Measurements from ENCODE around the gene PWP1. TPM values are rescaled to one million over a fixed set of nuclear protein-coding genes. Genes with fewer than 3 reads are reported as not detected.
A peak's percentile ranks its signal among the peaks of the same experiment; 100 is the strongest.

The PWP1 gene
- total and polyA plus RNA-seq, 10 of the 15 experiments (the other 5 are each of a cell fraction or from before 2014, with no cell fraction given) = 42.4 to 283 (median 84.6) TPM

DNA sequence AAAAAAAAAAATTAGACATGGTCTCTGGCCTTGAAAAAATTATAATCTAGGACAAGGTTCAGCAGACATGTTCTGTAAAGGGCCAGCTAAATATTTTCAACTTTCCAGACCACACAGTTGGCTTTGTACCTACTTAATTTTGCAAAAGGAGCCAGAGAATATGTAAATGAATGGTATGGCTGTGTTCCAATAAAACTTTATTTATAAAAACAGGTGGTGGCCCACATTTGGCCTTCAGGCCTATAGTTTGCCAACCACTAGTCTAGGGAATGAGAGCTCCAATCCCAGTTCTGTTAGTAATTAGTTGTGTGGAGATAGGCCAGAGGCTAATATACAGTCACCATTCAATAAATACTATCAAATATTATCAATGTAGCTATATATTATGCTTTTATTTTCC lies 29.3 kb upstream of the PWP1 start:
- POLR2A ChIA-PET = no interaction called here
- no peaks in the 10 kb centered on the region for H3K36me3 ChIP-seq (ENCODE audit: control insufficient read depth in 2 of 2, insufficient read depth in 2 of 2, low read length in 1 of 2)
- DNase-seq (ENCODE audit: low read depth, low spot score) (no peak), ATAC-seq (no peak), FAIRE-seq (no peak)
- no peaks in the 10 kb centered on the region for H4K20me1 ChIP-seq (ENCODE audit: control insufficient read depth, insufficient read depth)
- no peaks in the 10 kb centered on the region for H3K79me2 ChIP-seq (ENCODE audit: control insufficient read depth, insufficient read depth, low read length)
- H3K4me3 ChIP-seq = no peak overlapping the region
- no peaks in the 10 kb centered on the region for H3K9me3 ChIP-seq (replicated peaks; ENCODE audit: control insufficient read depth, insufficient read depth, low read length)
- TF ChIP-seq IRF4 (IDR thresholded peaks at IDR 0.05; ENCODE audit: low read depth, low read length) = no peak
- TF ChIP-seq, protein P1, sequence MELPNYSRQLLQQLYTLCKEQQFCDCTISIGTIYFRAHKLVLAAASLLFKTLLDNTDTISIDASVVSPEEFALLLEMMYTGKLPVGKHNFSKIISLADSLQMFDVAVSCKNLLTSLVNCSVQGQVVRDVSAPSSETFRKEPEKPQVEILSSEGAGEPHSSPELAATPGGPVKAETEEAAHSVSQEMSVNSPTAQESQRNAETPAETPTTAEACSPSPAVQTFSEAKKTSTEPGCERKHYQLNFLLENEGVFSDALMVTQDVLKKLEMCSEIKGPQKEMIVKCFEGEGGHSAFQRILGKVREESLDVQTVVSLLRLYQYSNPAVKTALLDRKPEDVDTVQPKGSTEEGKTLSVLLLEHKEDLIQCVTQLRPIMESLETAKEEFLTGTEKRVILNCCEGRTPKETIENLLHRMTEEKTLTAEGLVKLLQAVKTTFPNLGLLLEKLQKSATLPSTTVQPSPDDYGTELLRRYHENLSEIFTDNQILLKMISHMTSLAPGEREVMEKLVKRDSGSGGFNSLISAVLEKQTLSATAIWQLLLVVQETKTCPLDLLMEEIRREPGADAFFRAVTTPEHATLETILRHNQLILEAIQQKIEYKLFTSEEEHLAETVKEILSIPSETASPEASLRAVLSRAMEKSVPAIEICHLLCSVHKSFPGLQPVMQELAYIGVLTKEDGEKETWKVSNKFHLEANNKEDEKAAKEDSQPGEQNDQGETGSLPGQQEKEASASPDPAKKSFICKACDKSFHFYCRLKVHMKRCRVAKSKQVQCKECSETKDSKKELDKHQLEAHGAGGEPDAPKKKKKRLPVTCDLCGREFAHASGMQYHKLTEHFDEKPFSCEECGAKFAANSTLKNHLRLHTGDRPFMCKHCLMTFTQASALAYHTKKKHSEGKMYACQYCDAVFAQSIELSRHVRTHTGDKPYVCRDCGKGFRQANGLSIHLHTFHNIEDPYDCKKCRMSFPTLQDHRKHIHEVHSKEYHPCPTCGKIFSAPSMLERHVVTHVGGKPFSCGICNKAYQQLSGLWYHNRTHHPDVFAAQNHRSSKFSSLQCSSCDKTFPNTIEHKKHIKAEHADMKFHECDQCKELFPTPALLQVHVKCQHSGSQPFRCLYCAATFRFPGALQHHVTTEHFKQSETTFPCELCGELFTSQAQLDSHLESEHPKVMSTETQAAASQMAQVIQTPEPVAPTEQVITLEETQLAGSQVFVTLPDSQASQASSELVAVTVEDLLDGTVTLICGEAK (IDR thresholded peaks at IDR 0.05; ENCODE audit: borderline replicate concordance) = peak; percentile 70
- no peak for TF ChIP-seq SMC3 (IDR thresholded peaks at IDR 0.05; ENCODE audit: borderline replicate concordance, low read length)
- no peak for TF ChIP-seq ZZZ3 (IDR thresholded peaks at IDR 0.05; ENCODE audit: control insufficient read depth, insufficient read length, low read depth)
- TF ChIP-seq MYC (IDR thresholded peaks at IDR 0.05; ENCODE audit: insufficient read depth, insufficient read length, insufficient replicate concordance, low read length, severe bottlenecking) = no peak
- intact Hi-C loops (cut with micrococcal nuclease; ENCODE audit: unreplicated experiment) = no loop called here
- no peaks in the 10 kb centered on the region for H3K27me3 ChIP-seq (replicated peaks in 1 of 2; ENCODE audit: control insufficient read depth in 2 of 2, insufficient read depth in 2 of 2, low read length in 1 of 2)
- H3K9ac ChIP-seq (ENCODE audit: control insufficient read depth, insufficient read depth, low read length) = no peak overlapping the region
- no TSS peak for BruUV-seq (replicated peaks)
- CTCF ChIA-PET = interaction anchor here (0.7 to 2.4 kb wide), 2 partner anchors 65 to 256 kb away, joined by 3 to 7 read pairs; no protein-coding TSS in a partner anchor
- RAD21 ChIA-PET (ENCODE audit: unreplicated experiment) = no interaction called here
- in situ Hi-C loops (cut with MboI) = no loop called here
- no peak overlapping the region for H3K27ac ChIP-seq (ENCODE audit: control insufficient read depth, insufficient read depth)
- H2AFZ ChIP-seq (ENCODE audit: control insufficient read depth, low read depth, low read length) = no peak overlapping the region
- no peaks in the 10 kb centered on the region for H3K4me1 ChIP-seq (ENCODE audit: control insufficient read depth, insufficient read depth, low read length)
- SMC1A ChIA-PET (ENCODE audit: uncharacterized antibody, unreplicated experiment) = no interaction called here
- H3K4me2 ChIP-seq (ENCODE audit: control insufficient read depth, insufficient read depth) = no peak overlapping the region

All from GM12878 (cell line).